Erythroblast (primary cell): ENCODE measurements around the gene FBXL17.

ENCODE experiments used
- GATA1 ChIP-seq: IDR thresholded peaks from 2 replicates; pipeline ENCODE4 v1.6.1; 2011; ENCODE audit warnings: low read depth, mild to moderate bottlenecking, control low read depth, low read length, moderate library complexity
- POLR2A ChIP-seq: IDR thresholded peaks from 2 replicates; pipeline ENCODE4 v1.6.1; 2011; ENCODE audit warnings: mild to moderate bottlenecking, low read length

DNA sequence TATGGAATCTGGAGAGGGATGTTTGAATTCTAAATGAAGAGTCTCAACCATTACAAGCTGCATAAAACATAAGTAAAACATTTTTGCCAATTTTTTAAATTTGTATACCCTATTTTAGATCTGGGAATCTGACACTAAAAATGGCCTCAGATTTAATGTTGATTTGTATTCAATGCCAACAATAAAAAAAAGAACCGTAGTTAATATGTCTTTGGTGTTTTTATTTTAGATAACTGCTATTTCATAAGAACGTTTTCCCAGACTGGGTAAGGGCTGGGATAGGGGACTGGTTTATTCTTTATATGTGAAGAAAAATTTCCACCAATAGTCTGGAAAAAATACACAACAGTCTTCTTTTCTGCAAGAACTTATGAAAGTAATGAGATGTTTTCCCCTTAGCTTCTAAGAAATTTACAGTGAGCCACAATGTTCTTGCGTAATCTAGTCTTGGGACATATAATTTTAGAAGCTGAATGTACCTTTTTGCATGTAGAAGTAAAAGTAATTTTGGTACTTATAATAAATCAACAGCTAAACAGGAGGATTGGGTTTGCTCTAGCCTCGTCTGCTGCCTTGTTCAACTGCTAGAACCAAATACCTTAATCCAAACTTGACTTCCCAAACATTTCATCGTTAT, 466.6 kb downstream of the FBXL17 start:
- no peak for TF ChIP-seq POLR2A
- no peak for TF ChIP-seq GATA1
